GM19240 (cell line): Measurements from ENCODE around the gene ZGPAT.
A peak's percentile ranks its signal among the peaks of the same experiment; 100 is the strongest.
"Not testable (repeated sequence)": the region's sequence is repeated elsewhere in the genome, so short reads cannot be mapped to it uniquely, and the experiment has no call there.

Experiments
- DNase-seq: peaks from one replicate; pipeline ENCODE4 v3.0.0; 2011; ENCODE audit warnings: low spot score; ENCODE audit not compliant: insufficient read length

The ZGPAT gene, protein sequence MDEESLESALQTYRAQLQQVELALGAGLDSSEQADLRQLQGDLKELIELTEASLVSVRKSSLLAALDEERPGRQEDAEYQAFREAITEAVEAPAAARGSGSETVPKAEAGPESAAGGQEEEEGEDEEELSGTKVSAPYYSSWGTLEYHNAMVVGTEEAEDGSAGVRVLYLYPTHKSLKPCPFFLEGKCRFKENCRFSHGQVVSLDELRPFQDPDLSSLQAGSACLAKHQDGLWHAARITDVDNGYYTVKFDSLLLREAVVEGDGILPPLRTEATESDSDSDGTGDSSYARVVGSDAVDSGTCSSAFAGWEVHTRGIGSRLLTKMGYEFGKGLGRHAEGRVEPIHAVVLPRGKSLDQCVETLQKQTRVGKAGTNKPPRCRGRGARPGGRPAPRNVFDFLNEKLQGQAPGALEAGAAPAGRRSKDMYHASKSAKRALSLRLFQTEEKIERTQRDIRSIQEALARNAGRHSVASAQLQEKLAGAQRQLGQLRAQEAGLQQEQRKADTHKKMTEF

DNA sequence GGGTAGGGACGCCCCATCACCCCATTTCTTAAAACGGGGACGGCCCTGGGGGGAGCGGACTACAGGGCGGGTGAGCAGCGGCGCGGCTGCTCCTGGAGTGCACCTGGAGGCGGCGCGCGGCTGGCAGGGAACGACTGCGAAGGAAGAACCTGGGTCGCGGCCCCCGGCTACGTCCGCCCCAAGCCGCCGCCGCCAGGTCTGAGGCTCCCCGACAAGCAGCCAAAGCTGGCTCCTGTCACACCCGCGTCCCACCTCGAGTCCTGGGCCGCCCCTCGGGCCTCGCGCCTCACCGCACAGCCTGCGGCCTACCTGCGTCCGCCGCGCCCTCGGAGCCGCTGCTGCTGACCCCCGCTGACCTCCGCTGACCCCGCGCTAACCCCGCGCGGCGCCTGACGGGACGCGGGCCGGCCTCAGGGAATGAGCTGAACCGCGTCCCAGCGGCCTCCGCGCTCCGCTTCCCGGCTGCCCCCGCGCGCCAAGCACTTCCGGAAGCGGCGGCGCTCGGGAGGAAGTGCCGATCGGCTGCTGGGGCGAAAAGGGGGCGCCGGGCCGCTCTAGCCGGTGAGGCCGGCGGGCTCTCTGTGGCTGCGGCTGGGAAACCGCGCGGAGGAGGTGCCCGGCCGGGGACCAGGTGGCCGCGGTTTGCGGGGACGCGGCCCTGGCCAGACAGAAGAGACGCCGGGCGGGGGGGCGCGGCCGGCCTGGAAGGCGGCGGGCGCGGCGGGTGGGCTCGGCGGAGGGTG is at the start of gene ZGPAT, which contains the start of gene ARFRP1:
TSS of gene ZGPAT (plus strand) at position 482 of the 743 bp plus-strand sequence. CDS start 542 bp downstream, outside the sequence.
TSS of gene ARFRP1 (minus strand) at position 419 of the 743 bp plus-strand sequence. CDS start 885 bp downstream, outside the sequence.
- peak; percentile 83 for DNase-seq

- DNase-seq: no peak
Observed at GRCh38 chr20:63658749-63659187, 49.1 kb upstream of the ZGPAT start.

DNA sequence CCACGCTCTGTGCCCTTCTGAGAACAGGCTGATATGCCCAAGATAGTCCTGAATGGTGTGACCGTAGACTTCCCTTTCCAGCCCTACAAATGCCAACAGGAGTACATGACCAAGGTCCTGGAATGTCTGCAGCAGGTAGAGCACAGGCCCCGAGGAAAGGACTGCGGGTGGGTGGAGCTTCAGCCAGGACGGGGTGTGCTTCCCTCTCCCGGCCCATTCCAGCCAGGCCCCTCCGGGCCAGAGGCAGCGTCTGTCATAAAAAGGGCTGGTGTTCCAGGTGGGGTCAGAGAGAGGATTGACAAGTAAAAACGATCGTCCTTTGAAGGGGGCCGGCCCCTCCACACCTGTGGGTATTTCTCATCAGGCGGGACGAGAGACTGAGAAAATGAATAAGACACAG is 48.5 kb upstream of the ZGPAT start:
- DNase-seq: no peak

GRCh38 chr20:63660174-63660573 is 47.7 kb upstream of the ZGPAT start:
- not testable (repeated sequence) for DNase-seq

GRCh38 chr20:63660622-63661021 is 47.2 kb upstream of the ZGPAT start:
- DNase-seq: no peak

GRCh38 chr20:63661108-63661507 is 46.7 kb upstream of the ZGPAT start:
- DNase-seq: no peak

DNA sequence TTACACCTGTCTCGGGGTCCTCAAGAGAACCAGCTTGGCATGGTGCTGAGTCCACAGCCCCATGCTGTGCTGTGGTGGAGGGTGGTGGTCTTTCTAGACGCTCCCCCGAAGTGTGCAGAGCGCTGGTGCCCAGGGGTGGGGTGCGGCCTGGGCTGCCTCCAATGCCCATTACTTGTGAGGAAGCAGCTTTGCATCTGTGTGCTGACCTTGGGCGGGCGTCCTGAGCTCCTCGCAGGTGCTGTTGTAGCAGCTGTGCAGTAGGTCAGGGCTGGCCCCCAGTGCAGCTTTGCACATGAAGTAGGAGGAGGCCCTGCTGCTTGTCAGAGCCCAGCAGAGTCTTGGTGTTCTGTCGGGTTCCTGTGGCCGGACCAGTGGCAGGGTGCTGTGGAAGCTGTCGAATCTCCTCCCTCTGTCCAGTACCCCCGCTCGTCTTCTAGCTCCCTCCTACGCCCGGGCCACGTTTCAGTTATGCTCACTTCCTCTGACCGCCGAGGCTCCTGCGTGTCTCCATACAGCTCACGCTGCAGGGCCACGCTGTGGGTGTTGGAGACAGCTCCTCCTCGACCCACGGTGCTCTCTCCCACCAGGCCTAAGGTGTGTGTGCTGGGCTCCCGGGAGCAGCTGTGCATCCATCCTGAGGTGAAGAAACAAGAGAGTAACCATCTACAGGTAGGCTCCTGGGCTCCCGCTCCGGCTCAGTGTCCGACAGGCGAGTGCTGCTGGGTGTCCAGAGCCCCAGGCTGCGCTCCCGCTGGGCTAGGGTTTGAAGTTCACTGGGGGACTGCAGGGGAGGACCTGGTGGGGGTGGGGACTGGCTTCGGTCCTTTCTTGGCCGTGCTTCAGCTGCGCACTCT is 45.7 kb upstream of the ZGPAT start:
- DNase-seq: no peak

- DNase-seq: no peak
Observed at GRCh38 chr20:63662813-63663189, 45.0 kb upstream of the ZGPAT start.

DNA sequence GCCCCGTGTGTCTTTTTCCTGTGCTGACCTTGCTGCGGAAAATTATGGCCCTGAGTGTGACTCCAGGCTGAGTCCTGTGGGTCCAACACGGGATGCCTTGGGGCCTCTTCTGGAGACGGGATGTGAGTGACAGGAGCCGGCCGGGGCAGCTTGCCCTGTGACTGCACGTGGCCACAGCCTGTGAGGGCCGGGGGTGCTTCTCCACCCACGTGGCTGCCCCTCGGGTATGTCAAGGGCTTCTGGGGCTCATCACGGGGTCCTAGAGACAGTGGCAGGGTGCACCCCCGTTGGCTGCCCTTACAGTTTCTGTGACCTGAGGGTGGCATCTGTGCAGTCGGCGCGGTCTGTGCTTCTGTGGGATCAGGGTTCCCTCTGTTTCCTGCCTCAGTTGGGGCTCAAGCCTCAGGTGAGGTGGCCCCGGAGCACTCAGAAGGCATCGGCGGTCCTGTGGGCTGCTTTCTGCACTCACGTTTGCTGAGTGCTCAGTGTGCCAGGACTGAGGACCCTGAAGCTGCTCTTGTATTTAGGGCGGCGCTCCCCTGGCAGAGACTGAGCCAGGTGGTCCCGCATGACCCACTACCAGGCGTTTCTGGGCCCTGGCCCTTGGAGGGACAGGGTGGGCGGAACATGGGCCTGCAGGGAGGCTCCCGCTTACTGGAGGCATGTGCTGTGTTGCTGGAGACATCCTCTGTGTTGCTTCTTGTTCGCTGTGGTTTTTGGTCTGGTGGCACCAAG is 44.3 kb upstream of the ZGPAT start:
- no peak for DNase-seq

- no peak for DNase-seq
Observed at GRCh38 chr20:63664143-63664851, 43.5 kb upstream of the ZGPAT start.

DNA sequence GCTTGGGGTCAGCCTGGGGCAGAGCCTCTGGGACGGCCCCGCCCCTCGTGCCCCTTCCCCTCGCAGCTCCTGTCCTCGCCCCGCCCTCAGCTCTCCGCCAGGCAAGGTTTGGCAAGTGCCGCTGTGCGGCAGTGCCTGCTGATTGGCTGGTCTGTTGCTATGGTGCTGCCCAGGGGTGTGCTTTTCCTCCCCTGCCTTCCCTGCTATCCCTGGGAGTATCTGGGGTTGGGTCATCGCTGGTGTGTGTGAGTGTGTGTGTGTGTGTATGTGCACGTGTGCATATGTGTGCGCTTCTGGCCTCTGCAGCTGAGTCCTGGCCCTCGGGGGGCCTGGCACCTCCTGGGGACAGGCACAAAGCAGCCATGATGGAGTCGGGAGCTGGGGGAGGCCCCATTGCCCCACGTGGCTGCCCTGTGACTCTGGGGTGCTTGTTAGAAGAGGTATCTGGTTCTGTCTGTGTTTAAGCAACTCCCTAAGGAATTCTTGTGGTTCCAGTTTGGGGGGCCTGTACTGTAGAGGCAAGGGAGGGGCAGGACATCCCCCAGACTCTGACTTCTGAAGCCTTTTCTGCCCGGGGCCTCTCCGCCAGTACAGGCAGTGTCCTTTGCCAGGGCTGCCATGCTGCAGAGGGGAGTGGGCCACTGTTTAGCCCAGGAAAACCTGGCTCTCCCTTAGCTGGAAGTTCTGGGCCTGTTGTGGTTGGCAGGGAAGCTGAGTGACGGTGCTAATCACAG is 42.8 kb upstream of the ZGPAT start:
- DNase-seq: no peak

DNA sequence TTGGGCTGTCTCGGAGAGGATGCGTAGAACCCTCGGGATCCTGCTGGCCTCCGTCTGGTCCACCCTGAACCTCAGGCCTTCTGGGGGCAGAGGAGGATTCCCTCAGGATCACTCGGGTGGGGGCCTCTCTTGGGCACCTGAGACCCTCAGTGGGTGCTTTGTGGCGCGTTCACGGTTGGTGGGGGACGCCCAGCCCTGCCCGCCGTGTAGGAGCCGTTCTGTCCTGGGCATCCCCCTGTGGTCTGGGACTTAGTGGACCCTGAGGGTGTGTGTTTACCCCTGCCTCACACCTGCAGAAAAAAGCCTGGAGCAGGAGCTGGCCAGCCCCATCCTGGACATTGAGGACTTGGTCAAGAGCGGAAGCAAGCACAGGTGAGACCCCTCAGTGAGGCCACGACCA is 42.1 kb upstream of the ZGPAT start:
- no peak for DNase-seq

DNA sequence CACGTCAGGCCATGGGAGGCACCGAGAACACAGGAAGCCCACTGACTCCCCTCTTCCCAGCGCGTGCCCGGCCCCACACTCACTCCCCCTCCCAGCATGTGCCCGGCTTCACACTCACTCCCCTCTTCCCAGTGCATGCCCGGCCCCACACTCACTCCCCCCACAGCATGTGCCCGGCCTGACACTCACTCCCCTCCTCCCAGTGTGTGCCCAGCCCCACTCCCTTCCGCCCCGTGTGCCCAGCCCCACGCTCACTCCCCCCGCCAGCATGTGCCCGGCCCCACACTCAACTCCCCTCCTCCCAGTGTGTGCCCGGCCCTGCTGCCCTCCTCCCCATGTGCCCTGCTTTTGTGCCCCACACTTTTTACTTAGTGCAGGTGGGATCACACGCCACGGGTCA is 40.0 kb upstream of the ZGPAT start:
- no peak for DNase-seq

- no peak for DNase-seq
Observed at GRCh38 chr20:63668351-63668750, 39.5 kb upstream of the ZGPAT start.

- DNase-seq: not testable (repeated sequence)
Observed at GRCh38 chr20:63671695-63672094, 36.1 kb upstream of the ZGPAT start.

- DNase-seq: no peak
Observed at GRCh38 chr20:63672666-63673065, 35.2 kb upstream of the ZGPAT start.

DNA sequence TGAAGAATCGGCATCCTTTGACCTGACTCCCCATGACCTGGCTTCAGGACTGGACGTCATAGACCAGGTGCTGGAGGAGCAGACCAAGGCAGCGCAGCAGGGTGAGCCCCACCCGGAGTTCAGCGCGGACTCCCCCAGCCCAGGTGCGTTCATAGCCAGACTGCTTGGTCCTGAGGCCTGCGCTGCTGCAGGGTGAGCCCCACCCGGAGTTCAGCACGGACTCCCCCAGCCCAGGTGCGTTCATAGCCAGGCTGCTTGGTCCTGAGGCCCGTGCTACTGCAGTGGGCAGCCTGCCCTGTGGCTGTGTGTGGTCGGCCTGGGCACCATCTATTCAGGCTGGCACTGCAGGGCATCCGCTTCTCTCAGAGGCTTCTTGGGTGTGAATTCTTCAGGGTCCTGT is 33.9 kb upstream of the ZGPAT start:
- DNase-seq: no peak

GRCh38 chr20:63675681-63676368 is 32.0 kb upstream of the ZGPAT start:
- no peak for DNase-seq

- DNase-seq: no peak
Observed at GRCh38 chr20:63678071-63678470, 29.8 kb upstream of the ZGPAT start.
